ENCODE data around the gene WSCD2. TPM values are rescaled to one million over a fixed set of nuclear protein-coding genes. Genes with fewer than 3 reads are reported as not detected.

The WSCD2 gene
- total RNA-seq, 4 donors from 2014 or later = 0.13 to 4.6 (median 0.29) TPM

GRCh38 chr12:108289350-108290161, 160.5 kb downstream of the WSCD2 start:
- peaks cover 2% of the 10 kb centered on the region for H3K27me3 ChIP-seq
- 47% methylated on average over 10 of the region's 11 CpGs for WGBS
- DNase-seq (ENCODE audit: low spot score in 2 of 2) = peak in 1 of 2 donors; percentile 83
- TF ChIP-seq CTCF (IDR thresholded peaks at IDR 0.05) = no peak
- peak in 1 of 3 donors; percentile 41 for TF ChIP-seq POLR2AphosphoS5 (IDR thresholded peaks at IDR 0.05)
- H3K9me3 ChIP-seq = no peaks in the 10 kb centered on the region
- H3K4me3 ChIP-seq = no peak overlapping the region
- peak overlapping the region; percentile 63 for H3K27ac ChIP-seq
- no peaks in the 10 kb centered on the region for H3K36me3 ChIP-seq
- peaks cover 16% of the 10 kb centered on the region for H3K4me1 ChIP-seq

GRCh38 chr12:108295641-108296040, 166.6 kb downstream of the WSCD2 start:
- H3K36me3 ChIP-seq = no peaks in the 10 kb centered on the region
- H3K9me3 ChIP-seq = no peaks in the 10 kb centered on the region
- H3K27ac ChIP-seq = no peak overlapping the region
- peaks cover 12% of the 10 kb centered on the region for H3K4me1 ChIP-seq
- peaks cover 2% of the 10 kb centered on the region for H3K27me3 ChIP-seq
- WGBS = 65% methylated on average over 8 of the region's 8 CpGs
- H3K4me3 ChIP-seq = no peak overlapping the region
- DNase-seq (ENCODE audit: low spot score in 2 of 2) = no peak
- TF ChIP-seq CTCF (IDR thresholded peaks at IDR 0.05) = no peak
- no peak for TF ChIP-seq POLR2A (IDR thresholded peaks at IDR 0.05)
- TF ChIP-seq EP300 (IDR thresholded peaks at IDR 0.05) = no peak
- TF ChIP-seq POLR2AphosphoS5 (IDR thresholded peaks at IDR 0.05) = no peak

- Histone ChIP-seq H3K27me3 (peaks cover 2% of the 10 kb centered on the region), H3K9me3 (no peaks in the 10 kb centered on the region), H3K4me3 (no peak overlapping the region), H3K36me3 (no peaks in the 10 kb centered on the region), H3K27ac (no peak overlapping the region), H3K4me1 (peaks cover 16% of the 10 kb centered on the region)
- no peak for DNase-seq (ENCODE audit: low spot score in 2 of 2)
- 51% methylated on average over 3 of the region's 3 CpGs for WGBS
- TF ChIP-seq EP300 (IDR thresholded peaks at IDR 0.05) (no peak), CTCF (IDR thresholded peaks at IDR 0.05) (no peak), POLR2A (IDR thresholded peaks at IDR 0.05) (no peak), POLR2AphosphoS5 (IDR thresholded peaks at IDR 0.05) (no peak)
These were observed 167.9 kb downstream of the WSCD2 start for GRCh38 chr12:108296945-108297344.

GRCh38 chr12:108297424-108297823, 168.3 kb downstream of the WSCD2 start:
- H3K36me3 ChIP-seq = no peaks in the 10 kb centered on the region
- no peaks in the 10 kb centered on the region for H3K9me3 ChIP-seq
- TF ChIP-seq POLR2A (IDR thresholded peaks at IDR 0.05) (no peak), EP300 (IDR thresholded peaks at IDR 0.05) (no peak), CTCF (IDR thresholded peaks at IDR 0.05) (no peak), POLR2AphosphoS5 (IDR thresholded peaks at IDR 0.05) (no peak)
- H3K4me3 ChIP-seq = no peak overlapping the region
- H3K27ac ChIP-seq = no peak overlapping the region
- DNase-seq (ENCODE audit: low spot score in 2 of 2) = no peak
- H3K27me3 ChIP-seq = peaks cover 2% of the 10 kb centered on the region
- WGBS = 89% methylated on average over 2 of the region's 2 CpGs
- H3K4me1 ChIP-seq = peaks cover 21% of the 10 kb centered on the region

GRCh38 chr12:108297895-108298760, 169.0 kb downstream of the WSCD2 start:
- DNase-seq (ENCODE audit: low spot score in 2 of 2) = no peak
- no peak for TF ChIP-seq POLR2AphosphoS5 (IDR thresholded peaks at IDR 0.05)
- no peak for TF ChIP-seq EP300 (IDR thresholded peaks at IDR 0.05)
- TF ChIP-seq POLR2A (IDR thresholded peaks at IDR 0.05) = no peak
- no peak for TF ChIP-seq CTCF (IDR thresholded peaks at IDR 0.05)
- H3K9me3 ChIP-seq = no peaks in the 10 kb centered on the region

More at GRCh38 chr12:108297895-108298760, 169.0 kb downstream of the WSCD2 start:
- Histone ChIP-seq H3K4me3 (no peak overlapping the region), H3K4me1 (peaks cover 26% of the 10 kb centered on the region), H3K27me3 (peaks cover 2% of the 10 kb centered on the region), H3K27ac (no peak overlapping the region), H3K36me3 (no peaks in the 10 kb centered on the region)
- WGBS = 78% methylated on average over 6 of the region's 6 CpGs
